Measurements from ENCODE around the gene NQO2.
A peak's percentile ranks its signal among the peaks of the same experiment; 100 is the strongest.

DNA sequence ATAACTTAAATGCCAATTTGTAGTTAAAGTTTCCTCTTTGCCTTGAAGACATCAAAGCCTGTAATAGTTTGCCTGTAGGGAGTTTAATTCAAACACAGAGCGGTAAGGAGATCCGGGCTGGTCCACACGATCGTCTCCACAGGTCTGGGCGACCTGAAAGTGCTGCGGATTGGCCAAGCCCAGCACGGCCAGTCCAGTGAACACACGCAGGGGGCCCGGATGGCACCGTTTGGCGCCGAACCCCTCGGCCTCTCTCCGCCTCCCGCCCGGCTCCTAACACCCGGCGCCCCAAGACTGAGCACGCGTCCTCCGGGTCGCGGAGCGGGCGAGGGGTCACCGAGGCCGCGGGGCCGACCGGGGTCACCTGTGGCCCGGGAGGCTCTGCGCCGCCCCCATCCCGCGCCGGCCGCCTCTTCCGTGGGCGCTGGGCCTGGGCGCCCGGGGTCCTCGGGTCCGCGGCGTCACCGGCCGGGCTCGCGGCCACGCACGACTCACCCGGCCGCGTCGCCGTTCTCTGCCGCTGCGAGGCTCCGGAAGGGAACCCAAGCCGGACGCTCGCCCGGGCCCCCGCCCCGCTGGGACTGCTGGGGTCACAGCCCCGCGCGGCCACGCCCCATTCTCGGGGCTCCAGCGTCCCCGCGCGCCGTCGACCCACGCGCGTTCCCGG, 28.8 kb upstream of the NQO2 start:
- TF ChIP-seq, protein P1, sequence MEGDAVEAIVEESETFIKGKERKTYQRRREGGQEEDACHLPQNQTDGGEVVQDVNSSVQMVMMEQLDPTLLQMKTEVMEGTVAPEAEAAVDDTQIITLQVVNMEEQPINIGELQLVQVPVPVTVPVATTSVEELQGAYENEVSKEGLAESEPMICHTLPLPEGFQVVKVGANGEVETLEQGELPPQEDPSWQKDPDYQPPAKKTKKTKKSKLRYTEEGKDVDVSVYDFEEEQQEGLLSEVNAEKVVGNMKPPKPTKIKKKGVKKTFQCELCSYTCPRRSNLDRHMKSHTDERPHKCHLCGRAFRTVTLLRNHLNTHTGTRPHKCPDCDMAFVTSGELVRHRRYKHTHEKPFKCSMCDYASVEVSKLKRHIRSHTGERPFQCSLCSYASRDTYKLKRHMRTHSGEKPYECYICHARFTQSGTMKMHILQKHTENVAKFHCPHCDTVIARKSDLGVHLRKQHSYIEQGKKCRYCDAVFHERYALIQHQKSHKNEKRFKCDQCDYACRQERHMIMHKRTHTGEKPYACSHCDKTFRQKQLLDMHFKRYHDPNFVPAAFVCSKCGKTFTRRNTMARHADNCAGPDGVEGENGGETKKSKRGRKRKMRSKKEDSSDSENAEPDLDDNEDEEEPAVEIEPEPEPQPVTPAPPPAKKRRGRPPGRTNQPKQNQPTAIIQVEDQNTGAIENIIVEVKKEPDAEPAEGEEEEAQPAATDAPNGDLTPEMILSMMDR (conservative IDR thresholded peaks at IDR 0.05): no peak
- TF ChIP-seq ZFX (IDR thresholded peaks at IDR 0.05): peak; percentile 64

Measured in C4-2B (cell line).